ENCODE measurements around the gene CEACAM18.

CEACAM18 gene

GRCh38 chr19:51539821-51540366, 61.6 kb downstream of the CEACAM18 start:
- no peak for DNase-seq

Measured in activated naive CD4-positive, alpha-beta T cell treated with Interleukin-2 at 50 U/mL for 16 hours (primary cell).